GM23248 (cell line): ENCODE results near the gene TRIO. TPM values are rescaled to one million over a fixed set of nuclear protein-coding genes. Genes with fewer than 3 reads are reported as not detected.
A peak's percentile ranks its signal among the peaks of the same experiment; 100 is the strongest.

Source experiments
- DNase-seq: peaks from one replicate; pipeline ENCODE4 v3.0.0-alpha.2; 2015
- H2AFZ ChIP-seq: fragments of 200-600 bp; sonication (generic); 2 replicates; pipeline ENCODE4 v1.6.1; 2016; ENCODE audit warnings: antibody characterized with exemption
- H3F3A ChIP-seq: fragments of 200-600 bp; sonication (generic); 2 replicates; pipeline ENCODE4 v1.6.1; 2016; ENCODE audit warnings: mild to moderate bottlenecking, antibody characterized with exemption, mixed run types; ENCODE audit not compliant: insufficient read depth
- H3K27ac ChIP-seq: fragments of 200-600 bp; sonication (generic); 2 replicates; pipeline ENCODE4 v1.5.1; 2016; ENCODE audit warnings: mild to moderate bottlenecking
- H3K27me3 ChIP-seq: fragments of 200-600 bp; sonication (generic); replicated peaks from 2 replicates; pipeline ENCODE4 v1.6.1; 2016; ENCODE audit warnings: mild to moderate bottlenecking; ENCODE audit not compliant: insufficient read depth
- H3K36me3 ChIP-seq: fragments of 200-600 bp; sonication (generic); 2 replicates; pipeline ENCODE4 v1.6.1; 2016; ENCODE audit warnings: low read depth, mild to moderate bottlenecking
- H3K4me1 ChIP-seq: fragments of 200-600 bp; sonication (generic); 2 replicates; pipeline ENCODE4 v1.6.1; 2016; ENCODE audit warnings: mild to moderate bottlenecking; ENCODE audit not compliant: insufficient read depth
- H3K4me2 ChIP-seq: fragments of 200-600 bp; sonication (generic); one replicate; pipeline ENCODE4 v1.6.1; 2016; ENCODE audit warnings: mild to moderate bottlenecking; ENCODE audit not compliant: unreplicated experiment
- H3K4me3 ChIP-seq: fragments of 200-600 bp; sonication (generic); 2 replicates; pipeline ENCODE4 v1.5.1; 2016; ENCODE audit warnings: mild to moderate bottlenecking
- H3K79me2 ChIP-seq: fragments of 200-600 bp; sonication (generic); 2 replicates; pipeline ENCODE4 v1.6.1; 2016; ENCODE audit warnings: mild to moderate bottlenecking; ENCODE audit not compliant: insufficient read depth
- H3K9ac ChIP-seq: fragments of 200-600 bp; sonication (generic); 2 replicates; pipeline ENCODE4 v1.6.1; 2016; ENCODE audit warnings: mild to moderate bottlenecking
- H3K9me2 ChIP-seq: fragments of 200-600 bp; sonication (generic); 2 replicates; pipeline ENCODE4 v1.6.1; 2016; ENCODE audit warnings: mixed run types, mild to moderate bottlenecking, moderate library complexity; ENCODE audit not compliant: insufficient read depth
- H3K9me3 ChIP-seq: fragments of 200-600 bp; sonication (generic); one replicate; pipeline ENCODE4 v1.6.1; 2017; ENCODE audit warnings: low read depth
- H4K20me1 ChIP-seq: fragments of 200-600 bp; sonication (generic); 2 replicates; pipeline ENCODE4 v1.6.0; 2016; ENCODE audit not compliant: insufficient read depth
- EZH2 ChIP-seq: fragments of 200-600 bp; sonication (generic); IDR thresholded peaks from 2 replicates; pipeline ENCODE4 v1.6.1; 2018; ENCODE audit warnings: antibody characterized with exemption, mild to moderate bottlenecking; ENCODE audit not compliant: insufficient read depth, poor library complexity, severe bottlenecking
- EZH2phosphoT487 ChIP-seq: fragments of 200-600 bp; sonication (generic); IDR thresholded peaks from 2 replicates; pipeline ENCODE4 v1.6.1; 2018; ENCODE audit warnings: antibody characterized with exemption, moderate library complexity, mild to moderate bottlenecking, low read depth; ENCODE audit not compliant: insufficient read depth
- WGBS, 2 experiments: methylation state at CpG; one replicate each; pipeline ENCODE4 v1.1.6; 2015 to 2017; ENCODE audit warnings: low lambda C conversion rate in 2 of 2, low coverage in 1 of 2; ENCODE audit errors: missing lambda C conversion rate in 2 of 2; 5-methylcytosine and 5-hydroxymethylcytosine counted together
- in situ Hi-C: fragments of 300-500 bp; cut with MboI; formaldehyde crosslinking; loops from 2 replicates; pipeline ENCODE4 v1.15.0; 2020
- polyA plus RNA-seq: library from polyadenylated mRNA; unstranded; fragments of >200 nt; fragmentation: Nextera tagmentation; extraction: Ambion mirVana; gene quantifications from 2 replicates; pipeline ENCODE4 v1.2.1, GENCODE V29; 2016
- total RNA-seq: library from RNA; depleted of rRNA; stranded (reverse); fragments of >200 nt; shearing (Covaris generic); gene quantifications from 2 replicates; pipeline ENCODE4 v1.2.3, GENCODE V29; 2014

Gene TRIO
- total and polyA plus RNA-seq, 2 experiments from 2014 or later = 28.1 to 198 TPM

GRCh38 chr5:14153932-14154731 is 11.0 kb downstream of the TRIO start:
- in situ Hi-C loops = no loop called here
- H4K20me1 ChIP-seq = peaks cover 18% of the 10 kb centered on the region
- peak overlapping the region; percentile 88 for H3K4me2 ChIP-seq

GRCh38 chr5:14155075-14155474 is 11.9 kb downstream of the TRIO start:
- Histone ChIP-seq H3K36me3 (0 out of 2 replicates have a peak, but pooled peaks cover 4% of the 10 kb centered on the region), H3K9me3 (no peaks in the 10 kb centered on the region), H4K20me1 (peaks cover 19% of the 10 kb centered on the region), H3K9me2 (no peaks in the 10 kb centered on the region), H3F3A (peaks cover 98% of the 10 kb centered on the region), H3K4me1 (peaks cover 88% of the 10 kb centered on the region), H3K4me3 (peak overlapping the region; percentile 63), H3K27ac (peak overlapping the region; percentile 94), H3K9ac (peak overlapping the region; percentile 62), H3K27me3 (no peaks in the 10 kb centered on the region), H3K4me2 (peak overlapping the region; percentile 88), H2AFZ (no peak overlapping the region), H3K79me2 (peaks cover 94% of the 10 kb centered on the region)
- TF ChIP-seq EZH2phosphoT487 (no peak), EZH2 (no peak)
- no peak for DNase-seq
- in situ Hi-C loops = no loop called here
- WGBS, 2 experiments = 88 to 100% methylated on average over 1 of the region's 1 CpG

More at GRCh38 chr5:14153932-14154731, 11.0 kb downstream of the TRIO start:
- Histone ChIP-seq H3K9me2 (no peaks in the 10 kb centered on the region), H3K4me1 (peaks cover 96% of the 10 kb centered on the region), H3K79me2 (peaks cover 94% of the 10 kb centered on the region), H3K9me3 (no peaks in the 10 kb centered on the region), H3K9ac (peak overlapping the region; percentile 62), H3K36me3 (0 out of 2 replicates have a peak, but pooled peaks cover 4% of the 10 kb centered on the region), H2AFZ (no peak overlapping the region), H3F3A (peaks cover 97% of the 10 kb centered on the region), H3K4me3 (peak overlapping the region; percentile 63), H3K27ac (peak overlapping the region; percentile 94), H3K27me3 (no peaks in the 10 kb centered on the region)
- TF ChIP-seq EZH2phosphoT487 = no peak
- TF ChIP-seq EZH2 = no peak
- WGBS, 2 experiments = 4 to 5% methylated on average over 14 of the region's 14 CpGs
- peak; percentile 86 for DNase-seq

DNA sequence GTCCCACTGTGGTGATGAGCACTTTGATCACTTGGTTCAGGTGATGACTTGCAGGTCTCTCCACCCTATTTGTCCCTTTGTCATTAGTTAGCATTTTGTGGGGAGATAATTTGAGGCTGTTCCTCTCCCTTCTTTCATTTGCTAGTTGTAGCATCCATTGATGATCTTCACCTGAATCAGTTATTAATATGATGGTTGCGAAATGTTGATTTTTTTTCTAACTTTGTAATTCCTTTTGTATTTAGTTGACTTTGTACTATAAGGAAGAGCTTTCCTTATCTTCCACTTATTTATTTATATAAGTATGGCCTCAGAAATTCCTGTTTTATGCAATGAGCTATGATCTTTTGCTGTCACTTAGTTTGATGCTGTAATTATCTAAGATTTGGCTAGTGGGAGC is 12.6 kb downstream of the TRIO start:
- no peaks in the 10 kb centered on the region for H3K9me2 ChIP-seq
- in situ Hi-C loops = no loop called here
- H2AFZ ChIP-seq = no peak overlapping the region
- H4K20me1 ChIP-seq = peaks cover 22% of the 10 kb centered on the region
- DNase-seq = no peak
- peaks cover 88% of the 10 kb centered on the region for H3K4me1 ChIP-seq
- H3K4me2 ChIP-seq = peak overlapping the region; percentile 88
- H3K4me3 ChIP-seq = peak overlapping the region; percentile 63
- TF ChIP-seq EZH2 (no peak), EZH2phosphoT487 (no peak)
- no peaks in the 10 kb centered on the region for H3K27me3 ChIP-seq
- H3K79me2 ChIP-seq = peaks cover 94% of the 10 kb centered on the region
- H3K36me3 ChIP-seq = 0 out of 2 replicates have a peak, but pooled peaks cover 4% of the 10 kb centered on the region
- peaks cover 98% of the 10 kb centered on the region for H3F3A ChIP-seq
- H3K9ac ChIP-seq = peak overlapping the region; percentile 62
- 96 to 98% methylated on average over 1 of the region's 1 CpG for WGBS, 2 experiments
- H3K9me3 ChIP-seq = no peaks in the 10 kb centered on the region
- peak overlapping the region; percentile 94 for H3K27ac ChIP-seq

- Histone ChIP-seq H3K4me2 (peak overlapping the region; percentile 88), H3K27me3 (no peaks in the 10 kb centered on the region), H3K36me3 (0 out of 2 replicates have a peak, but pooled peaks cover 4% of the 10 kb centered on the region), H3K79me2 (peaks cover 94% of the 10 kb centered on the region), H3K4me3 (peak overlapping the region; percentile 63), H3K9me2 (no peaks in the 10 kb centered on the region), H3K9me3 (no peaks in the 10 kb centered on the region), H3F3A (peaks cover 98% of the 10 kb centered on the region), H3K27ac (peak overlapping the region; percentile 94), H2AFZ (no peak overlapping the region), H3K4me1 (peaks cover 89% of the 10 kb centered on the region), H4K20me1 (peaks cover 19% of the 10 kb centered on the region), H3K9ac (peak overlapping the region; percentile 62)
- in situ Hi-C loops = no loop called here
- DNase-seq = no peak
- WGBS, 2 experiments = 17 to 28% methylated on average over 6 of the region's 6 CpGs
- TF ChIP-seq EZH2phosphoT487 = no peak
- TF ChIP-seq EZH2 = no peak
These were observed 13.1 kb downstream of the TRIO start for GRCh38 chr5:14156290-14156649.
